Measurements from ENCODE around the gene ARSI.

Gene ARSI

DNA sequence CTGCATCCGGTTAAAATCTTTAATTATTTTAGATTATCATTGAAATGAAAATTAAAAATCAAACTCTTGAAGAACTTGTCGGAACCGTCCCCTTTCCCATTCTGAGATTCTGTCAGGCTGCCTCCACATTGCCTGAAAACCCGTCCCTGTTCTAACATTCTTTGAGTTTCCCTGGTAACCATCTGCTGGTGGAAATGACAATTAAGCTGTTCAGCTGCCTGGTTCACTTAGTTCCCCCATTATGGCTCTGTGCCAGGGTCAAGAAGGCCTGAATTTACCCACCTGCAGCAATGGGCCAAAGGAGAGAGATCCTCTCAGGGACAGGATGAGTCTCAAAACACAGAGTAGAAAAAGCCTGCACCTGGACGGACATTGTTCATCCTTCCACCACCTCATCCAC, 43.0 kb upstream of the ARSI start:
- H3K9me2 ChIP-seq (replicated peaks; ENCODE audit: insufficient read depth, low read length), result no peaks in the 10 kb centered on the region
- no peaks in the 10 kb centered on the region for H3K79me2 ChIP-seq (ENCODE audit: insufficient read depth, low read length)
- no peaks in the 10 kb centered on the region for H3K27me3 ChIP-seq (ENCODE audit: low read length)
- H3K9me3 ChIP-seq (ENCODE audit: insufficient read depth, low read length), result no peaks in the 10 kb centered on the region
- H4K20me1 ChIP-seq (ENCODE audit: low read depth, low read length), result no peaks in the 10 kb centered on the region
- no peak overlapping the region for H3K9ac ChIP-seq (ENCODE audit: low read length)
- TF ChIP-seq, protein P1, sequence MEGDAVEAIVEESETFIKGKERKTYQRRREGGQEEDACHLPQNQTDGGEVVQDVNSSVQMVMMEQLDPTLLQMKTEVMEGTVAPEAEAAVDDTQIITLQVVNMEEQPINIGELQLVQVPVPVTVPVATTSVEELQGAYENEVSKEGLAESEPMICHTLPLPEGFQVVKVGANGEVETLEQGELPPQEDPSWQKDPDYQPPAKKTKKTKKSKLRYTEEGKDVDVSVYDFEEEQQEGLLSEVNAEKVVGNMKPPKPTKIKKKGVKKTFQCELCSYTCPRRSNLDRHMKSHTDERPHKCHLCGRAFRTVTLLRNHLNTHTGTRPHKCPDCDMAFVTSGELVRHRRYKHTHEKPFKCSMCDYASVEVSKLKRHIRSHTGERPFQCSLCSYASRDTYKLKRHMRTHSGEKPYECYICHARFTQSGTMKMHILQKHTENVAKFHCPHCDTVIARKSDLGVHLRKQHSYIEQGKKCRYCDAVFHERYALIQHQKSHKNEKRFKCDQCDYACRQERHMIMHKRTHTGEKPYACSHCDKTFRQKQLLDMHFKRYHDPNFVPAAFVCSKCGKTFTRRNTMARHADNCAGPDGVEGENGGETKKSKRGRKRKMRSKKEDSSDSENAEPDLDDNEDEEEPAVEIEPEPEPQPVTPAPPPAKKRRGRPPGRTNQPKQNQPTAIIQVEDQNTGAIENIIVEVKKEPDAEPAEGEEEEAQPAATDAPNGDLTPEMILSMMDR (IDR thresholded peaks at IDR 0.05; ENCODE audit: insufficient read depth, low read length, poor library complexity, severe bottlenecking), result no peak
- no peak for TF ChIP-seq EZH2phosphoT487 (conservative IDR thresholded peaks at IDR 0.05; ENCODE audit: low read length)
- no peak overlapping the region for H2AFZ ChIP-seq (ENCODE audit: low read depth, low read length, severe bottlenecking)
- no peak overlapping the region for H3K27ac ChIP-seq (ENCODE audit: low read depth, low read length)
- H3K4me2 ChIP-seq (ENCODE audit: low read depth, low read length, poor library complexity, severe bottlenecking), result no peak overlapping the region
- H3K4me3 ChIP-seq (ENCODE audit: insufficient read depth, low read length, poor library complexity, severe bottlenecking), result no peak overlapping the region
- no peaks in the 10 kb centered on the region for H3K36me3 ChIP-seq (ENCODE audit: low read length)
- no peaks in the 10 kb centered on the region for H3F3A ChIP-seq (ENCODE audit: insufficient read depth)

DNA sequence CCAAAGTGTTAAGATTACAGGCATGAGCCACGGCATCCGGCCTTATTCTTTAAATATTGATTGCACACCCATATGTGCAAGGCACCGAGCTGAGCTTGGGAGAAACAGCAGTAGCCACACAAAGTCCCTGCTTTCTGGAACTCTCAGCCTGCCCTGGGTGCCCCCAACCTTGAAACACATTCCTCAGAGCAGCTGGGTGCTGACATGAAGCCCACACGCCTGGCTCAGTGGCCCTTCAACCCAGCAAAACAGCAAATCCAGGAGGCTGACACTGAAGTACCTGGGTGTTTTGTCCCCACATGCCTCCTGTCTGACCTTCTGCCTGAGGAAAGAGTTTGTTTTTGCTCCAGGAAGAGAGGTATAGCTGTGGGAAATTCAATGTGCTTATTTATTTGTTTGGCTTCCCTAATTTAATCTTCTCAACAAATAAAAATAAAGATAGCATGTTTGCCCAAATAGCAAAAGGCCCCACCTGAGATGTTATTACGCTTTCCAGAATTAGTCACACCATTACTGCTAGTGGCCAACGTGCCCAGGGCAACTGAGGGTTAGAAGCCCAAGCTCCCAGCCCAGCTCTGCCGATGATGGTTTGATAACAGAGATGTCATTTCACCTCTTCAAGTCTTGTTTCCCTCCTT, 41.4 kb upstream of the ARSI start:
- no peaks in the 10 kb centered on the region for H3K27me3 ChIP-seq (ENCODE audit: low read length)
- no peaks in the 10 kb centered on the region for H3K9me2 ChIP-seq (replicated peaks; ENCODE audit: insufficient read depth, low read length)
- H3K4me3 ChIP-seq (ENCODE audit: insufficient read depth, low read length, poor library complexity, severe bottlenecking), result no peak overlapping the region
- H3F3A ChIP-seq (ENCODE audit: insufficient read depth), result no peaks in the 10 kb centered on the region
- H4K20me1 ChIP-seq (ENCODE audit: low read depth, low read length), result no peaks in the 10 kb centered on the region
- no peak overlapping the region for H3K27ac ChIP-seq (ENCODE audit: low read depth, low read length)
- no peak overlapping the region for H3K9ac ChIP-seq (ENCODE audit: low read length)
- H2AFZ ChIP-seq (ENCODE audit: low read depth, low read length, severe bottlenecking), result no peak overlapping the region
- no peaks in the 10 kb centered on the region for H3K9me3 ChIP-seq (ENCODE audit: insufficient read depth, low read length)
- no peak overlapping the region for H3K4me2 ChIP-seq (ENCODE audit: low read depth, low read length, poor library complexity, severe bottlenecking)
- no peak for TF ChIP-seq EZH2phosphoT487 (conservative IDR thresholded peaks at IDR 0.05; ENCODE audit: low read length)
- TF ChIP-seq, protein P1 (IDR thresholded peaks at IDR 0.05; ENCODE audit: insufficient read depth, low read length, poor library complexity, severe bottlenecking), result no peak
- no peaks in the 10 kb centered on the region for H3K36me3 ChIP-seq (ENCODE audit: low read length)
- H3K79me2 ChIP-seq (ENCODE audit: insufficient read depth, low read length), result no peaks in the 10 kb centered on the region

DNA sequence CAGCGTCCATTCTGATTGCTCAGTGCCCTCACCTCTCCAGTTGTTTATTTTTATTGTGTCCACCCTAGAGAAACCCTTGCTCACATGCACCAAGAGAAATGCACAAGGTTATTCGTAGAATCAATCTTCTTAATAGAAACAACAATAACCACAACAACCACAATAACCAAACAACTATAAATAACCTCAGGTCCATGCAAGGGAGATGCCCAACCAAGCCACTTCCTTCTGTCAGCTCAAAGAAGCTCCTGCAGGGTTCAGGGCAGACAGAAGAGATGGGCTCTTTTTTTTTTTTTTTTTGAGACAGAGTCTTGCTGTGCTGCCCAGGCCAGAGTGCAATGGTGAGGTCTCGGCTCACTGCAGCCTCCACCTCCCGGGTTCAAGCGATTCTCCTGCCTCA, 39.9 kb upstream of the ARSI start:
- Histone ChIP-seq H3K4me2 (ENCODE audit: low read depth, low read length, poor library complexity, severe bottlenecking) (no peak overlapping the region), H4K20me1 (ENCODE audit: low read depth, low read length) (no peaks in the 10 kb centered on the region), H3F3A (ENCODE audit: insufficient read depth) (no peaks in the 10 kb centered on the region), H2AFZ (ENCODE audit: low read depth, low read length, severe bottlenecking) (no peak overlapping the region), H3K9me3 (ENCODE audit: insufficient read depth, low read length) (no peaks in the 10 kb centered on the region), H3K27ac (ENCODE audit: low read depth, low read length) (no peak overlapping the region), H3K79me2 (ENCODE audit: insufficient read depth, low read length) (no peaks in the 10 kb centered on the region), H3K9me2 (replicated peaks; ENCODE audit: insufficient read depth, low read length) (no peaks in the 10 kb centered on the region), H3K4me3 (ENCODE audit: insufficient read depth, low read length, poor library complexity, severe bottlenecking) (no peak overlapping the region), H3K36me3 (ENCODE audit: low read length) (no peaks in the 10 kb centered on the region), H3K27me3 (ENCODE audit: low read length) (no peaks in the 10 kb centered on the region), H3K9ac (ENCODE audit: low read length) (no peak overlapping the region)
- TF ChIP-seq, protein P1 (IDR thresholded peaks at IDR 0.05; ENCODE audit: insufficient read depth, low read length, poor library complexity, severe bottlenecking), result no peak
- TF ChIP-seq EZH2phosphoT487 (conservative IDR thresholded peaks at IDR 0.05; ENCODE audit: low read length), result no peak

Measured in SU-DHL-6 (cell line).